Subcutaneous adipose tissue (tissue), 4 donors: Measurements from ENCODE around the gene SOBP. TPM values are rescaled to one million over a fixed set of nuclear protein-coding genes. Genes with fewer than 3 reads are reported as not detected.

Experiments
- total RNA-seq, 4 donors: library from RNA; depleted of rRNA; stranded (reverse); fragments of >200 nt; gene quantifications; one replicate each; pipeline ENCODE4 v1.1.0, GENCODE V29; 2016
- TF ChIP-seq, protein P1 (sequence below): fragments of 450-650 bp; IDR thresholded peaks from one replicate; pipeline ENCODE4 v1.5.1; 2016; ENCODE audit warnings: low read depth, mild to moderate bottlenecking, control low read depth, antibody characterized with exemption, moderate library complexity

Gene SOBP
- total RNA-seq, 4 donors from 2014 or later = 4.0 to 7.5 (median 5.5) TPM

DNA sequence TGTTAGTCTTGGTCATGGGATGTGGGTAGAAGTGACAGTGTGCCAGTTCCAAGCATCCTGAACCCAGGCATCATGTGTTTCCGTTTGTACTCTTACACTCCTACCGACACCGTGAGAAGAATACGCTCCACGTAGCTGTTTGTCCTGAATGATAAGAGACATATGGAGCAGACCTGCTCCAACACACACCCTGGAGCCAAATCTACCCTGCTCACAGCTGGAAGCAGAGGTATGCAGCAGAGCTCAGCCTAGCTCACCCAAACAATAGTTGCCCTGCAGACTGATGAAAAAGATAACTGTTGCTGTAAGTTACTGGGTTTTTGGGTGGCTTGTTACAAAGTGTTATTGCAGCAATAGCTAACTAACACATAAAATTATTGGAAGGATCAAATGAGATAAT is 16.3 kb upstream of the SOBP start:
- TF ChIP-seq, protein P1, sequence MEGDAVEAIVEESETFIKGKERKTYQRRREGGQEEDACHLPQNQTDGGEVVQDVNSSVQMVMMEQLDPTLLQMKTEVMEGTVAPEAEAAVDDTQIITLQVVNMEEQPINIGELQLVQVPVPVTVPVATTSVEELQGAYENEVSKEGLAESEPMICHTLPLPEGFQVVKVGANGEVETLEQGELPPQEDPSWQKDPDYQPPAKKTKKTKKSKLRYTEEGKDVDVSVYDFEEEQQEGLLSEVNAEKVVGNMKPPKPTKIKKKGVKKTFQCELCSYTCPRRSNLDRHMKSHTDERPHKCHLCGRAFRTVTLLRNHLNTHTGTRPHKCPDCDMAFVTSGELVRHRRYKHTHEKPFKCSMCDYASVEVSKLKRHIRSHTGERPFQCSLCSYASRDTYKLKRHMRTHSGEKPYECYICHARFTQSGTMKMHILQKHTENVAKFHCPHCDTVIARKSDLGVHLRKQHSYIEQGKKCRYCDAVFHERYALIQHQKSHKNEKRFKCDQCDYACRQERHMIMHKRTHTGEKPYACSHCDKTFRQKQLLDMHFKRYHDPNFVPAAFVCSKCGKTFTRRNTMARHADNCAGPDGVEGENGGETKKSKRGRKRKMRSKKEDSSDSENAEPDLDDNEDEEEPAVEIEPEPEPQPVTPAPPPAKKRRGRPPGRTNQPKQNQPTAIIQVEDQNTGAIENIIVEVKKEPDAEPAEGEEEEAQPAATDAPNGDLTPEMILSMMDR = no peak

DNA sequence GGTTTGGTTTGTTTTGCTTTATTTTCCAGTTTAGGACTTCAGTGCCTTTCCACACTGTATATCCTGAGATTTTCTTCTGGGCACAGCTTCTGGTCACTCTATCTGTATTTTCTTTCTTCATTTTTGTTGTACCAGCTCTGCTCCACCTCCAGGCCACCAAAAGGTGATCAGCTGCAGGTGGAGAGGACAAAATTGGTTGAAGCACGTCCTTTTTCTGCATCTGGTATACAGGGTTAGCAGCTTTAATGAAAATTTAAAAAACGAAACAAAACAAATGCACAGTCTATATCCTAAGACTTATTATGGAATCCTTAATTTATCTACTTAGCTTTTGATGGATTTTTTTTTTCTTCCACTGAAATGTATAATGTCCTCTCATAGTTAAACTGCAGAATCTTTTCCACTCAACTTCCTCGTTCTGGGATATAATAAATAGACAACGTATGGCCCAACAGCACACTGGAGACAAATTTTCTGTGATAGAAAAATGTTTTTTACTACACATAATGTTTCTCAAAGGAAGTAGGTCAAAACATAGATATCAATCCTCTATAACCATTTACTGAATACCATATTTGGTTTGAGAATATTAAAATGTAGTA is 10.7 kb upstream of the SOBP start:
- TF ChIP-seq, protein P1 = no peak

DNA sequence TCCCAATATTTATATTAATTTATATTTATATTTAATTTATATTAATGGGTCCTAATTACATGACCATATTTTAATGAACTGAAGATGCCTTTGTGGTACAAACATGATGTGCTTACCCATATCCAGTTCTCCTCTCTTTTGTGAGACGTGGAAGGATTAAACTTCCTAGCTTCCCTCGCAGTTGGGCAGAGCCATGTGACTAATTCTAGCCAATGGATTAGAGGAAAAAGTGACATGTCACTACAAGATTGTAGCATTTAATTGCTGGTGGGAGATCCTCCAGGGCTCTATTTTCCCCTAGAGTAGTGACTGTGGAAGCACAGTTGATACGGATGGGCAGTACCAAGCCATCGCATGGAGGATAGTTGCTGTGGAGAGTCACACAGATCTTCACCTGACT is 4.8 kb upstream of the SOBP start:
- TF ChIP-seq, protein P1 = no peak

DNA sequence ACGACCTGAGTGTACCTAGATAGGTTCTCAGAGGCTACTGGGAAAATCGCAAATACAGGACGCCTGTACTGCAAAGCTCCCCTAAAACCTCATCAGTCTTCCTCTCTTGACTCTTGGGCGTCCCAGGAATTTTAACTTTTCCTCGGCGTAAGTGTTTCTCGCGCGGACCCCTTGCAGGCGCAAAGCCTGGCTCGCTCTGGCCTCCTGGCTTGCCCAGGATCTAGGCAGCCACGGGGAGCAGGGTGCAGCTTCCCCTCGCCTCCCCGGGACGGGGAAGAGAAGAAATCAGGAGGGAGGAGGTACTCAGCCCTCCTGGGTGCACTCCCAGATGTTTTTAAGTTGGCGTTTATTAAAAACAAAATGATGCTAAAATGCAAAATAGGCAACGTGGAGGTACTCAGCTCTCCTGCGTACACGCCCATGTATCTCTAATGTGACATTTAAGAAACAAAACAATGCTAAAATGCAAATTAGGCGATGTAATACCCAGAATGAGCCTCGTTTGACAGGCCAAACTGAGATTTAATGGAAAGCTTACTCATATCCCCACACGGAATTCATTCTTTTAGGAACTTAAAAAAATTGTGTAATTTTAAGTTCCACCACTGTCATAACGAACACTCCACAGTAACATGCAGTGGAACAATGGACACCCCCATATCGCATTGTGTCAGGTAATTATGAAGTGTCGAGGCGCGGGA is 1.6 kb upstream of the SOBP start:
- TF ChIP-seq, protein P1 = no peak

DNA sequence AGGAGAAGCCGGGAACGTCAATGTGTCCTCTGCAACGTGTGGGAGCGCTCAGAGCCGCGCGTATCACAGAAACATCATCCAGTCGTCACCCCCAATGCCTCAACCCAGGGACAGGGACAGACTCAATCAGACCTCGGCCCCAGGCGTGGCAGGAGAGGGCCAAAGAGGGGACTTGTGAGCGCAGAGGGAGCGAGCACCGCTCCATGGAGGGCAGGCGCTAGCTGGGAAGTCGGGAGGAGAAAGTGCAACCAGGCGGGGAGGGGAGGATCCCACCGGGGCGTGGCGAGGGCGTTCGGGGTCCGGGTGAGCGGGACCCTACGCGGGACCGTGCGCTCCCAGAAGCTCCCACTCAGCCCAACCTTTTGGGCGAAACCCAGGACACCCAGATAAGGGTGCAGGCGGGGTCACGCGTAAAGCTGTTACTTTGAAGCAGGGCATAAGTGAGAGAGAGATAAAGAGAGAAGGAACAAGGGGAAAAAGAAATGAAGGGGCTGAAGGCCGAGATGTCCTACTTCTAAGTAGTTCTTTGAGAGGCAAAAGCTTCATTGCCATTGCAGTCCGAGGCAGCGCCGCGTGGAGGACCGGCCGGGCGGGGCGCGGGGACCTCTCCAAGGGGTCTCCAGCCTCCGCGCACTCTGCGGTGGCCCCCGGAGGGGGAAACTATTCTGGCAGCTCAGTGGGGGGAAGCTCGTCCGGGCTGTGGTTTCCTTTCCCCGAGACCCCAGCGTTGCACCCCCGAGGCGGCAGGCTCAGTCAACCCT is 862 bp upstream of the SOBP start:
- TF ChIP-seq, protein P1 = no peak

DNA sequence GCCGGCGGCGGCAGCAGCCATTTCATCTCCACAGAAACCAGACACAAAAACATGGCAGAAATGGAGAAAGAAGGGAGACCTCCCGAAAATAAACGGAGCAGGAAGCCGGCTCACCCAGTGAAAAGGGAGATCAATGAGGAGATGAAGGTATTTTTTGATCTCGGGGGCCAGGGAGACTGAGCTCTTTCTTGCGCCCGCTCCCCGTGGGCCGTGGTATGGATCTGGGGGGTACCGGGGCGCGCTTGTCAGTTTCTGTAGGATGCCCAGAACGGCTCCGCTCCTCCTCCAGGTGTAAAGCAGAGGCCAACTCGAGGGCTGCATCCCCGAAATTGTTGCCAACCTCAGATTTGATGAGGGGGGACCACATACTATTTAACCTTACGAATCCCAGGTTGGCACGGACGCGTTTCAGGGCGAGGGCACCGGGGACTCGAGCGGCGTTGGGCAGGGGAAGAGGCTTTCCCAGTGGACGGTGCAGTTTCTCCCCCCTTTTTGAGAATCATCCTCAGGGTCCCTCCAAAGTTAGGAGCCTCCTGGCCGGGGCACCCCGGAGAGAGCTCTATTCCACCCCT is 735 bp downstream of the SOBP start:
- TF ChIP-seq, protein P1 = no peak

DNA sequence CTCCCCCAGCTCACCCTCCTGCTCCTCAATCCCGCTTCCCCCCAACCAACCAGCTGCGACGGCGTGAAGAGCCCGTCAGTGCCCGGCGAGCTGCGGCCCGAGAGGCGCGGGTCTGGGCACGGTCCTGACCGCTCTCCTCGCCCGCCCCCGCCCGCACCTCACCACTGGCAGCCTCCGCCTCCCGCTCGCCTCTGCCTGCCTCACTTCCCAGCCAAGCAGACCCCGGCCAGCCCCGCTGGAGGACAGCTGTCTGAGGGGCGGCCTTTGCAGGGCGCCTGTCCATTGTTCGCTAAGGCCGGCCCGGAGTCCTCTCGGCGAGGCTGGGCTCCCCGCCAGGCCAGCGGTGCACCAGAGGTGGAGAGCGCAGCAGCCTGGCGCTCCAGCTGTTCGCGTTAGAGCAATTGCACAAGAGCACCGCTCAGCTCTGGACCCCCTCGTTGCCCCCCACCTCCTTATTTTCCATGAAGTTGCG is 1.3 kb downstream of the SOBP start:
- TF ChIP-seq, protein P1 = no peak
